ENCODE data around the gene USP20. TPM values are rescaled to one million over a fixed set of nuclear protein-coding genes. Genes with fewer than 3 reads are reported as not detected.

USP20 gene
- total RNA-seq, 2 experiments from 2014 or later: 14.4 to 24.1 TPM

DNA sequence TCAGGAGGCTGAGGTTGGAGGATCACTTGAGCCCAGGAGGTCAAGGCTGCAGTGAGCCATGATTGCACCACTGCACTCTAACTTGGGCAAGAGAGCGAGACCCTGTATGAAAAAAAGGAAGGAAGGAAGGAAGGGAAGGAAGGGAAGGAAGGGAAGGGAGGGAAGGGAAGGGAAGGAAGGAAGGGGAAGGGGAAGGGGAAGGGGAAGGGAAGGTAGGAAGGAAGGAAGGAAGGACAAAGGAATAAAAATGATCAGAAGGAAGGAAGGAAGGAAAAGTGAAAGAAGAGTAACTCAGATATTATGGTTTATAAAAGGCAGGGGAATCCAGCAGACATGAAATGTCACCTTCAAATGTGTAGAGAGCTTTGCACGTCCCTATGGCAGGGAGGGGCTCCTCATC, 64.4 kb downstream of the USP20 start:
- no TSS peak for BruUV-seq (replicated peaks)
- Histone ChIP-seq H3K79me2 (ENCODE audit: insufficient read depth, low read depth, low read length) (no peaks in the 10 kb centered on the region), H2AFZ (ENCODE audit: low read length) (no peak overlapping the region), H3K4me2 (ENCODE audit: low read length) (no peak overlapping the region), H3K9me2 (ENCODE audit: insufficient read depth, low read length) (no peaks in the 10 kb centered on the region), H3K4me1 (ENCODE audit: insufficient read depth, low read length, poor library complexity, severe bottlenecking) (peaks cover 3% of the 10 kb centered on the region), H3K36me3 (ENCODE audit: insufficient read depth, low read length) (peaks cover 94% of the 10 kb centered on the region), H3K9me3 (ENCODE audit: low read length) (no peaks in the 10 kb centered on the region), H3K27ac (ENCODE audit: low read depth, low read length, poor library complexity, severe bottlenecking) (no peak overlapping the region), H4K20me1 (ENCODE audit: insufficient read depth, low read length) (no peaks in the 10 kb centered on the region; the same call in 1 of the 2 replicates), H3K4me3 (ENCODE audit: low read depth, low read length, poor library complexity, severe bottlenecking) (no peak overlapping the region)
- TF ChIP-seq CTCF (conservative IDR thresholded peaks at IDR 0.05; ENCODE audit: low read length) (no peak), EZH2phosphoT487 (IDR thresholded peaks at IDR 0.05; ENCODE audit: borderline replicate concordance, low read depth, low read length) (no peak)
- DNase-seq (ENCODE audit: low spot score): no peak
- intact Hi-C loops (cut with micrococcal nuclease; ENCODE audit: unreplicated experiment): no loop called here
- ChIA-PET POLR2A (no interaction called here), CTCF (ENCODE audit: unreplicated experiment) (no interaction called here)

DNA sequence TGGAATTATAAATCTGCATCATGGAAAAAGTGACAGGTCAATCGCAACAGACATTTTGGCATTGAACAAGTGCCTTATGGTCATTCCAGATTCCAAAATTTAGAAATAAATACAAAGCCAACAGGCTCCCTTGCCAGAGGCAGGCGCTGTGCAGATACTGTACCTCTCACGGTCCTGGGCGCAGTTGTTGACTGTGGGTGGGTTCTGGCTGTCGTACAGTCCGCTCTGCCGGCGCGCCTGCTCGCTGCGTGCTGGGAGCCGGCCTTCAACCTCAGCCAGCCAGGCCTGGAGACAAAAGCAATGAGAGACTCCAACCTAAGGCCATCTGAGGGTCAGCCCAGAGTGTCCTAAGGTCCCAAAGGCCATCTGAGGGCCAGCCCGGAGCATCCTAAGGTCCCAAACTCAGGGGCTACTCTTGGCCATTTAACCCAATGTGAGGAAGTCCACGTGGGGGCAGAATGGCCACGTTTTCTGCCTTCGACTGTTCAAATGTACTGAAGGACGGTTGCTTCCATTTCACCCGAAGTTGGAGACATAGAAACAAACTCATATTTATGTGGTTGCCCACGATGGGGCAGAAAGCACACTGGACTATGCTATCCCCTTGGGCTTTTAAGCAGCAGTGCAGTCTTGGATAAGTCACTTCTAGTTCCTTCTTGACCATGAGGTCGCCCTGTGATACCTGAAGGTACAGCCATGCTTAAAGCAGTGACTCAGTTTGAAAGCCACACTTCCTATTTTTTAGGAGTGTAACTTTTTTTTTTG, 65.2 kb downstream of the USP20 start:
- Histone ChIP-seq H2AFZ (ENCODE audit: low read length) (no peak overlapping the region), H4K20me1 (ENCODE audit: insufficient read depth, low read length) (no peaks in the 10 kb centered on the region; the same call in 1 of the 2 replicates), H3K4me2 (ENCODE audit: low read length) (no peak overlapping the region), H3K79me2 (ENCODE audit: insufficient read depth, low read depth, low read length) (no peaks in the 10 kb centered on the region), H3K36me3 (ENCODE audit: insufficient read depth, low read length) (peaks cover 92% of the 10 kb centered on the region), H3K4me1 (ENCODE audit: insufficient read depth, low read length, poor library complexity, severe bottlenecking) (peaks cover 3% of the 10 kb centered on the region), H3K4me3 (ENCODE audit: low read depth, low read length, poor library complexity, severe bottlenecking) (no peak overlapping the region), H3K9me2 (ENCODE audit: insufficient read depth, low read length) (no peaks in the 10 kb centered on the region), H3K27ac (ENCODE audit: low read depth, low read length, poor library complexity, severe bottlenecking) (no peak overlapping the region), H3K9me3 (ENCODE audit: low read length) (no peaks in the 10 kb centered on the region)
- no peak for TF ChIP-seq CTCF (conservative IDR thresholded peaks at IDR 0.05; ENCODE audit: low read length)
- TF ChIP-seq EZH2phosphoT487 (IDR thresholded peaks at IDR 0.05; ENCODE audit: borderline replicate concordance, low read depth, low read length): no peak
- ChIA-PET POLR2A (no interaction called here), CTCF (ENCODE audit: unreplicated experiment) (no interaction called here)
- BruUV-seq (replicated peaks): no TSS peak
- no peak for DNase-seq (ENCODE audit: low spot score)
- intact Hi-C loops (cut with micrococcal nuclease; ENCODE audit: unreplicated experiment): no loop called here

DNA sequence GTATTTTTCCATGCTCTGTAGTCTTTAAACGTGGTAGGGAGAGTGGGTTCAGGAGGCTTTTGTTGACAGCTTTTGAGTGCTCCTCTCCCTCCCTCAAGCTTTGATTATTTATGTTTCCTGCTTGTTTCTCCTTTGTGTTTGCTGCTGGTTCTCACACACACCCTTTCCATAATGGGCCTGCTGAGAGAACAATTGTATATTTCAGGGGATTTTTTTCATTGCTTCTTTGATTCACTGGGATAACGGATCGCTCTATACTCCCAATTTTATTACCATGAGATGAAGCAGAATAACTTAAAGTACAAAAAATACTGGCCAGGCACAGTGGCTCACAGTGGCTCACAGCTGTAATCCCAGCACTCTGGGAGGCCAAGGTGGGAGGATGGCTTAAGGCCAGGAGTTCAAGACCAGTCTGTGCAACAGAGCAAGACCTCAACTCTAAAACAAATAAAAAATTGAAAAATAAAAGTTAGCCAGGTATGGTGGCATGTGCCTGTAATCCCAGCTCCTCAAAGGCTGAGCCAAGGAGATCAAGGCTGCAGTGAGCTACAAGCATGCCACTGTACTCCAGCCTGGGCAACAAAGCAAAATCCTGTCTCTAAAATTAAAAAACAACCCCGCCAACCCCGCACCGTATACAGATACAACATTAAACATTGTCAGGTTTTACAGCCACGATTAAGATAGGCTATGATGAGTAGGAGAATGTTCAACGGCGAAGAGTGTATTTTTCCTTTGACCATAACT, 66.9 kb downstream of the USP20 start:
- DNase-seq (ENCODE audit: low spot score): no peak
- Histone ChIP-seq H3K4me2 (ENCODE audit: low read length) (no peak overlapping the region), H3K4me1 (ENCODE audit: insufficient read depth, low read length, poor library complexity, severe bottlenecking) (peaks cover 3% of the 10 kb centered on the region), H3K27ac (ENCODE audit: low read depth, low read length, poor library complexity, severe bottlenecking) (no peak overlapping the region), H2AFZ (ENCODE audit: low read length) (no peak overlapping the region), H3K4me3 (ENCODE audit: low read depth, low read length, poor library complexity, severe bottlenecking) (no peak overlapping the region), H3K9me2 (ENCODE audit: insufficient read depth, low read length) (no peaks in the 10 kb centered on the region), H3K79me2 (ENCODE audit: insufficient read depth, low read depth, low read length) (no peaks in the 10 kb centered on the region), H4K20me1 (ENCODE audit: insufficient read depth, low read length) (no peaks in the 10 kb centered on the region; the same call in 1 of the 2 replicates), H3K36me3 (ENCODE audit: insufficient read depth, low read length) (peaks cover 92% of the 10 kb centered on the region), H3K9me3 (ENCODE audit: low read length) (no peaks in the 10 kb centered on the region)
- CTCF ChIA-PET (ENCODE audit: unreplicated experiment): no interaction called here
- POLR2A ChIA-PET: no interaction called here
- TF ChIP-seq CTCF (conservative IDR thresholded peaks at IDR 0.05; ENCODE audit: low read length) (no peak), EZH2phosphoT487 (IDR thresholded peaks at IDR 0.05; ENCODE audit: borderline replicate concordance, low read depth, low read length) (no peak)
- BruUV-seq (replicated peaks): no TSS peak
- intact Hi-C loops (cut with micrococcal nuclease; ENCODE audit: unreplicated experiment): no loop called here

Data from OCI-LY7 (cell line).